ENCODE data around the gene TST. TPM values are rescaled to one million over a fixed set of nuclear protein-coding genes. Genes with fewer than 3 reads are reported as not detected.

TST gene
- total RNA-seq, 2 experiments from 2014 or later: 7.2 to 8.3 TPM

GRCh38 chr22:37015587-37015878 lies 3.7 kb downstream of the TST start:
- H3K27ac Mint-ChIP-seq: no peak overlapping the region
- H3K4me1 Mint-ChIP-seq: peaks cover 10% of the 10 kb centered on the region
- ChIA-PET CTCF (interaction anchor here (1.5 kb wide), 1 partner anchor 13 kb away, joined by 5 read pairs; no protein-coding TSS in a partner anchor), POLR2A (interaction anchor here (0.6 to 1.0 kb wide), 2 partner anchors 8 to 9 kb away, joined by 3 read pairs; a partner anchor contains a TSS)
- H3K4me3 Mint-ChIP-seq: no peak overlapping the region
- no peaks in the 10 kb centered on the region for H3K36me3 Mint-ChIP-seq (ENCODE audit: low read depth)
- DNase-seq: no peak
- H3K9me3 Mint-ChIP-seq: no peaks in the 10 kb centered on the region
- no peaks in the 10 kb centered on the region for H3K27me3 Mint-ChIP-seq

DNA sequence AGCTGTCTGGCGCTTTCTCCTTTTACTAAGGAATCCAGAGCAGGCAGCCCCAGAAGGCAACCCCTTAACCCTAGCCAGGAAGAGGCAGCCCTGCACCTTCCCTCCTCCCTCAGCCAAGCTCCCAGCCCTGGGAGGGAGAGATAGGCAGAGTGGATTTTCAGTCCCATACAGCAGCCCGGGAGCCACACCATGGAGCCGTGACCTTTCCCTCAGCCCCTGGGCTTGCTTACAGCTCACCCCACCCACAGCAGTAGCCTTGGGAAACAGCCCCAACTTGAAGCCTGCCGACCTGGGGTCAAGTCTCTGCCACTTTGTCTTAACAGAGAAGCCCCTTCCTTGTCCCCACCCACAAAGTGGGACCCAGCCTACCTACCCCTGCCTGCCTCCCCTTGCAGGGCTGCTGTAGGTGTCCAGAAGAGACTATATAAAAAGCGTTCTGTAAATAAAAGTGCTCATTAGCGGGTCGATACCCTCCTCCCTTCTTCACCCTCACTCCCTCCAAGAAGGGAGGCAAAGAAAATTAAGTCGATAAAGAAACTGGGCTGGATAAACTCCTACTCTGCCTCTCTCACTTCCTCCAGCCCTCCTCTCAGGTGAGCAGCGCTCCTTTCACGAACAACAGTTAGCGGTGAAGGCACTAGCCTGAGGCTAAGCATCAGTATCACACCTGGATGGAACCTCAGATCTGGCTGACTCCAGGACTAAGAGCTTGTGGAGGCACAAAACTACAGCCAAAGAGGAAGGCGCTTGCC lies 4.2 kb downstream of the TST start:
- H3K4me1 Mint-ChIP-seq: peaks cover 4% of the 10 kb centered on the region
- ChIA-PET POLR2A (interaction anchor here (1.0 kb wide), 1 partner anchor 8 kb away, joined by 3 read pairs; no protein-coding TSS in a partner anchor), CTCF (interaction anchor here (1.5 kb wide), 1 partner anchor 13 kb away, joined by 5 read pairs; no protein-coding TSS in a partner anchor)
- H3K36me3 Mint-ChIP-seq (ENCODE audit: low read depth): no peaks in the 10 kb centered on the region
- no peak overlapping the region for H3K27ac Mint-ChIP-seq
- no peaks in the 10 kb centered on the region for H3K27me3 Mint-ChIP-seq
- no peak for DNase-seq
- H3K9me3 Mint-ChIP-seq: no peaks in the 10 kb centered on the region
- no peak overlapping the region for H3K4me3 Mint-ChIP-seq

DNA sequence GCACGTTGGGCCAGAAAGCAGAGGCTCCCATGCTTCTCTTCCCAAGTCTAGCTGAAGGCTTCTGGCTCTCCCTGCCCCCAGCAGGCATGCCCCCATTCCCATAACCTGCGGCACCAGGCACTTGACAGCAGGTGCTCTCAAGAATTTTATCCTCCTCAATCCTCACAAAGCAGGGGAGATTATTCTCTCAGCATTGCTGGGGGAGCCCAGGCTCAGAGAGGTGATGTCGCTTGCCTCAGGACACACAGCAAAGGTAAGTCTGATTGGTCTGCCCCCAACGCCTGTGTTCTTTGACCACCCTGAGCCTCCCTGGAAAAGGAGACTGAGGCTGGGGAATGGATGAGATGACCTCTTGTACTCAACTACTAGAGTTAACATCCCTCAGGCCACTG lies 4.8 kb downstream of the TST start:
- Mint-ChIP-seq H3K27me3 (peaks cover 3% of the 10 kb centered on the region), H3K36me3 (ENCODE audit: low read depth) (no peaks in the 10 kb centered on the region), H3K4me3 (no peak overlapping the region), H3K4me1 (peaks cover 2% of the 10 kb centered on the region), H3K9me3 (no peaks in the 10 kb centered on the region), H3K27ac (no peak overlapping the region)
- ChIA-PET POLR2A (no interaction called here), CTCF (no interaction called here)
- no peak for DNase-seq

- ChIA-PET POLR2A (no interaction called here), CTCF (interaction anchor here (1.1 kb wide), 1 partner anchor 9 kb away, joined by 4 read pairs; no protein-coding TSS in a partner anchor)
- Mint-ChIP-seq H3K27me3 (peaks cover 10% of the 10 kb centered on the region), H3K27ac (no peak overlapping the region), H3K4me1 (no peaks in the 10 kb centered on the region), H3K4me3 (no peak overlapping the region), H3K36me3 (ENCODE audit: low read depth) (no peaks in the 10 kb centered on the region), H3K9me3 (no peaks in the 10 kb centered on the region)
- DNase-seq: no peak
Observed at GRCh38 chr22:37012956-37013355, 6.3 kb downstream of the TST start.

DNA sequence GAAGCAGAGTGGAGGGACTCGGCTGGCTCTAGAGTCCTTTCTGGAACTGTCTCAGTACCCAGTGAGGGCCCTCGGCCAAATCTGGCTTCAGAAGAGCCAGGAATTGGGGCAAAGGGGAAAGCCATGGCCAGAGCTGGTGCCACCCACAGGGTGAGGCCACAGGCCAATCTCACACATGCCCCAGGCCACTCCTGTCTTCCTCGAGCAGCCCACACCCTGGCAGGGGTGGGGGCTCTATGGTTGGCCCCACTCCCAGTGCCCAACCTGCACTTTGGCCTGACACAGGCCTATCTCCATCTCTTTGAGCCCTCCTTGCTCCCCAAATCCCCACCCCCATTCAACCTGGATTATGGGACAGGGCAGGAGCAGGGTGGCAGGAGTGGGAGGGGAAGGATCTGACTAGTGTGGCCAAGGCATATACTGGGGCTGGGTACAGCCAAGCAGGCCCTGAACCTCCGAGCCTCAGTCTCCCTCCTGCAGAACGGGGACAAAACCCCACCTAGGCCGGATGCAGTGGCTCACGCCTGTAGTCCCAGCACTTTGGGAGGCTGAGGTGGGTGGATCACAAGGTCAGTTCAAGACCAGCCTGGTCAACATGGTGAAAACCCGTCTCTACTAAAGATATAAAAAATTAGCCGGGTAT lies 6.9 kb downstream of the TST start:
- Mint-ChIP-seq H3K36me3 (ENCODE audit: low read depth) (no peaks in the 10 kb centered on the region), H3K4me1 (no peaks in the 10 kb centered on the region), H3K27ac (no peak overlapping the region), H3K27me3 (peaks cover 16% of the 10 kb centered on the region), H3K9me3 (no peaks in the 10 kb centered on the region), H3K4me3 (no peak overlapping the region)
- no peak for DNase-seq
- CTCF ChIA-PET: no interaction called here
- POLR2A ChIA-PET: no interaction called here

GRCh38 chr22:37011472-37011871 lies 7.8 kb downstream of the TST start:
- H3K9me3 Mint-ChIP-seq: no peaks in the 10 kb centered on the region
- no peaks in the 10 kb centered on the region for H3K36me3 Mint-ChIP-seq (ENCODE audit: low read depth)
- no peak overlapping the region for H3K27ac Mint-ChIP-seq
- no peak overlapping the region for H3K4me3 Mint-ChIP-seq
- H3K4me1 Mint-ChIP-seq: no peaks in the 10 kb centered on the region
- POLR2A ChIA-PET: no interaction called here
- no peak for DNase-seq
- peaks cover 24% of the 10 kb centered on the region for H3K27me3 Mint-ChIP-seq
- CTCF ChIA-PET: interaction anchor here (1.0 kb wide), 2 partner anchors 10 to 11 kb away, joined by 3 read pairs; no protein-coding TSS in a partner anchor

DNA sequence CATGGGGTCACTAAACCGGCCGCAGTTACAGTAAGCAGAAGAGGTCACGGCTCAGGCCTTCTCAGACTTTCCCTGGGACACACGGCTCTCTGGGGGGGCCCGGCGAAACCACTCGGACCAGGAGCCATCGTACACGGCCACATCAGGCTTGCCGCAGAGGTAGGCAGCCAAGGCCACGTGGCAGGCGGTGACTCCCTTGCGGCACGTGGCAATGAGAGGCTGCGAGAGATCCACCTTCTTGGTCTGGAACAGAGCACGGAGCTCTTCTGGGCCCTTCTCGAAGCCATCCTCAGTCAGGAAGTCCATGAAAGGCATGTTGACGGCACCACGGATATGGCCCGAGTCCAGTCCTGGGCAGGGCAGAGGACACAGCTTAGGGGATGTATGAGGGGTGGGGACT lies 8.3 kb downstream of the TST start:
- POLR2A ChIA-PET: no interaction called here
- CTCF ChIA-PET: interaction anchor here (1.0 kb wide), 2 partner anchors 11 kb away, joined by 3 read pairs; no protein-coding TSS in a partner anchor
- Mint-ChIP-seq H3K36me3 (ENCODE audit: low read depth) (peaks cover 1% of the 10 kb centered on the region), H3K9me3 (no peaks in the 10 kb centered on the region), H3K27ac (no peak overlapping the region), H3K4me1 (no peaks in the 10 kb centered on the region), H3K4me3 (no peak overlapping the region), H3K27me3 (peaks cover 29% of the 10 kb centered on the region)
- DNase-seq: no peak

- H3K9me3 Mint-ChIP-seq: no peaks in the 10 kb centered on the region
- DNase-seq: no peak
- no peak overlapping the region for H3K4me3 Mint-ChIP-seq
- no peaks in the 10 kb centered on the region for H3K4me1 Mint-ChIP-seq
- peaks cover 37% of the 10 kb centered on the region for H3K27me3 Mint-ChIP-seq
- peaks cover 2% of the 10 kb centered on the region for H3K36me3 Mint-ChIP-seq (ENCODE audit: low read depth)
- POLR2A ChIA-PET: no interaction called here
- H3K27ac Mint-ChIP-seq: no peak overlapping the region
- CTCF ChIA-PET: interaction anchor here (1.4 kb wide), 1 partner anchor 11 kb away, joined by 3 read pairs; no protein-coding TSS in a partner anchor
Observed at GRCh38 chr22:37010174-37010573, 9.1 kb downstream of the TST start.

GRCh38 chr22:37009490-37009889 lies 9.8 kb downstream of the TST start:
- no peaks in the 10 kb centered on the region for H3K9me3 Mint-ChIP-seq
- no peak overlapping the region for H3K4me3 Mint-ChIP-seq
- peaks cover 2% of the 10 kb centered on the region for H3K36me3 Mint-ChIP-seq (ENCODE audit: low read depth)
- H3K27ac Mint-ChIP-seq: no peak overlapping the region
- H3K27me3 Mint-ChIP-seq: peaks cover 40% of the 10 kb centered on the region
- DNase-seq: no peak
- H3K4me1 Mint-ChIP-seq: no peaks in the 10 kb centered on the region
- POLR2A ChIA-PET: no interaction called here
- CTCF ChIA-PET: interaction anchor here (1.4 kb wide), 1 partner anchor 12 kb away, joined by 3 read pairs; no protein-coding TSS in a partner anchor

DNA sequence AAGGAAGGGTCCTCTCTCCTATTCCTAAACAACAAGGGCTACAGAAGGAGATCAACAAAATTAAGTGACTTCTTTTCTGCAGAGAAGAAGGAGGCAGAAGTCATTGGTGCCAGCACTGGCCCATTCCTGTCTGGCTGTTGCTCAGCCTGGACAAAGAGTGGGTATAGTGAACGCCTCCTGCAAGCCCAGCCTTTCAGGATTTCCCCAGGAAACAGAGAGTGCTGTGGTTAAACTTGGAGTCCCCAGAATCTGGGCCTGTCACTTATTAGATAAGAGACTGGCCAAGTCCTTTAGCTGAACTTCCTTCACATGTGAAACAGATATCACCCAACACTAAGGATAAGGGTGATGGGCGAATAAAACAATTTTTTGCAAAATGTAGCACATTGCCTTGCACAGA lies 10.9 kb downstream of the TST start:
- H3K9me3 Mint-ChIP-seq: no peaks in the 10 kb centered on the region
- peaks cover 2% of the 10 kb centered on the region for H3K36me3 Mint-ChIP-seq (ENCODE audit: low read depth)
- H3K4me3 Mint-ChIP-seq: no peak overlapping the region

DNA sequence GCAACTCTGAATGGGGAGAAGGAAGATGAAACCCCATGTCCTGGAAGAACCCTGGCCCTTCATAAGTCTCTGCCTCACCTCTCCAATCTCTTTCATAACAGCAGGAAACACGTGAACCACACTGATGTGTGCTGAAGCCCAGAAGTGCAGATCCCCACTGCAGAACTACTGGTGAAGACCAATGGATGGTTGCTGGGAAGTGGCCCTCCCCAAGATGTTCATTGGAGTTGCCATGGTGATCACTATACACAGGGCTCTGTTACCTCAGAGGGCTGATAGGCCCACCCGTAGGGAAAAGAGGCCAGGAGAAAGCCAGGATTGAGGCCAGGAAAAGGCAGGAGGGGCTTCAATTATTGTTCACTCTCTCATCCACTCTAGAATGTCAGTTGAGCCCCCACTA lies 11.6 kb downstream of the TST start:
- Mint-ChIP-seq H3K27ac (no peak overlapping the region), H3K4me1 (no peaks in the 10 kb centered on the region), H3K4me3 (no peak overlapping the region), H3K9me3 (no peaks in the 10 kb centered on the region), H3K27me3 (peaks cover 47% of the 10 kb centered on the region), H3K36me3 (ENCODE audit: low read depth) (peaks cover 2% of the 10 kb centered on the region)
- no peak for DNase-seq
- POLR2A ChIA-PET: interaction anchor here (1.0 kb wide), 1 partner anchor 8 kb away, joined by 3 read pairs; no protein-coding TSS in a partner anchor
- CTCF ChIA-PET: interaction anchor here (1.2 kb wide), 1 partner anchor 152 kb away, joined by 4 read pairs; no protein-coding TSS in a partner anchor

More for the DNA sequence above, 10.9 kb downstream of the TST start:
- H3K27ac Mint-ChIP-seq: no peak overlapping the region
- DNase-seq: no peak
- ChIA-PET POLR2A (no interaction called here), CTCF (interaction anchor here (0.7 to 1.2 kb wide), 2 partner anchors 27 to 152 kb away, joined by 3 to 4 read pairs; no protein-coding TSS in a partner anchor)
- H3K4me1 Mint-ChIP-seq: no peaks in the 10 kb centered on the region
- peaks cover 42% of the 10 kb centered on the region for H3K27me3 Mint-ChIP-seq

DNA sequence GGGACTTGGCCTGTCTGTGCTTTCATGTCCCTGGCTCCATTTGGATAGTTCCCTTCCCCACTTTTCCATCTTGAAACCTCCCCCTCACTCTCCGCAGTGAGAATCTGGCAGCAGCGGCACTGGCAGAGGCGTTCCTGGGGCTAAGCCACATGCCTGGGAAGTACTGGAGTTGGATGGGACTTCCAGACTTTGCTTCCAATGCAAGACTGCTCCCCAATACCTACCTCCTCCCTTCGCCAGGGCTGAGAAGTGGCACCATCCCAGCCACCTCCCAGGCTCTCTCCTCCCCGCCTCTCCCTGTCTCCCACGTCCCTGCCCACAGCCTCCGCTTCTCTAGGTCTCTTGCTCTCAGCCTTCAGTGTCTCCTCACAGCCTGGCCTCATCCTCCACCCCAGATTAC lies 16.6 kb downstream of the TST start:
- ChIA-PET POLR2A (no interaction called here), CTCF (no interaction called here)
- H3K9me3 Mint-ChIP-seq: no peaks in the 10 kb centered on the region
- H3K4me3 Mint-ChIP-seq: no peak overlapping the region
- DNase-seq: no peak
- peaks cover 37% of the 10 kb centered on the region for H3K27me3 Mint-ChIP-seq
- peaks cover 2% of the 10 kb centered on the region for H3K36me3 Mint-ChIP-seq (ENCODE audit: low read depth)
- no peaks in the 10 kb centered on the region for H3K4me1 Mint-ChIP-seq
- H3K27ac Mint-ChIP-seq: no peak overlapping the region

GRCh38 chr22:37001826-37002225 lies 17.4 kb downstream of the TST start:
- peaks cover 38% of the 10 kb centered on the region for H3K27me3 Mint-ChIP-seq
- ChIA-PET POLR2A (no interaction called here), CTCF (no interaction called here)
- peaks cover 2% of the 10 kb centered on the region for H3K36me3 Mint-ChIP-seq (ENCODE audit: low read depth)
- H3K4me1 Mint-ChIP-seq: no peaks in the 10 kb centered on the region
- no peak overlapping the region for H3K4me3 Mint-ChIP-seq
- no peaks in the 10 kb centered on the region for H3K9me3 Mint-ChIP-seq
- DNase-seq: no peak
- H3K27ac Mint-ChIP-seq: no peak overlapping the region

All from activated CD4-positive, alpha-beta memory T cell treated with anti-CD3 and anti-CD28 coated beads, Interleukin-2, amount 10 ng/mL, durations not matched to agents 7 days and 5 days (primary cell).